HG03558 (cell line): ENCODE measurements around the gene PRELID1.
"Not testable (repeated sequence)": the region's sequence is repeated elsewhere in the genome, so short reads cannot be mapped to it uniquely, and the experiment has no call there.

Experiments
- ATAC-seq: cut with Tn5 transposase; IDR thresholded peaks from one replicate; pipeline ENCODE4 v1.9.1; 2021; ENCODE audit warnings: moderate number of reproducible peaks; ENCODE audit not compliant: unreplicated experiment; ENCODE audit errors: extremely low read depth

Gene PRELID1

DNA sequence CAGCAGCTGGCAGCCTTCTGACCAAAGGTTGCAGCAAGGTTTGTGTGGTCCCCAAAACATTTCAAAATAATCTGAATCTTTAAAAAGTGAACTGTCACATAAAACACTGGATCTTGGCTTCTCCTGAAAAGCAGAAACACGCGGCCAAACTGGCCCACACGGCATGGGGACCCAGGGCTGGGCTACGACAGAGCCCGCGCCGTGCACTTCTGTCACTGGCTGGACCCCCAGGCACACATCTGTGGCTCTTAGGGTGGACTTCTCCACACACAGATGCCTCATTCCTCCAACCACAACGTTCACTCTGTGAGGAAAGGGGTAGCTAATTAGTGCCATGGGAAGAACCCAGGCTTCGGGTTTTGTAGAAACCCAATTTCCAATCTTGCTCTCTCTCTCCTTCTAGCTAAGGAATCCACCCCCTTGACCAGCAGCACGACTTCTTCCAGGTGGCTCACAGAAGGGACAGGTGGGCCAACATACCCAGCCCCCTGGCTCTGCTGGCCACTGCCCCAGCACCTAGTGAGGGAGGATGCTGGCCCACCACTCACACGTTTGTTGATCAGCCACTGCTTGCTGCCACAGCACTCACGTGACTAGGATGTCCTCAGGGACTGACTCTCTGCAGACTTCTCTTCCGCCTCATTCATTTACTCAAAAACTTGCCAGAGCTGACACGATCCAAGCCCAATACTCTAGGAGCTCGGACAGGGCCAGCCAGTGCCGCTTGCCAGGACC lies 30.0 kb downstream of the PRELID1 start:
- no peak for ATAC-seq

DNA sequence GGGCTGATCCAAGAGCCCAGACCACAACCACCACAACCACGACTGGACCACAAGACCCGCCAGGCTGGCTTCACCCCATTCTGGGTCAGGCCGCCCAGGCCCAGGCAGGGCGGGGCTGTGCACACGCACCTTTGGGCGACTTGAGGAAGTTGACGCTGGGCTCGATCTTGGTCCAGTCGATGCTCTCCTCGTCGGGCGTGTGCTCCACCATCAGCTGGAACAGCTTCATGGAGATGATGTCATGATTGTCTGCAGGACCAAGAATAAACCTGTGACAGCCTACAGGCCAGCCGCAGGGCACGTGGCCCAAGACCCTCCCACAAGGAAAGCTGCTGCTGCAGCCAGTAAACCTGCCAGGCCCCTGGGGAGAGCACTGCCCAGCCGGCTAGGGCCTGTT lies 30.6 kb downstream of the PRELID1 start:
- ATAC-seq = no peak

DNA sequence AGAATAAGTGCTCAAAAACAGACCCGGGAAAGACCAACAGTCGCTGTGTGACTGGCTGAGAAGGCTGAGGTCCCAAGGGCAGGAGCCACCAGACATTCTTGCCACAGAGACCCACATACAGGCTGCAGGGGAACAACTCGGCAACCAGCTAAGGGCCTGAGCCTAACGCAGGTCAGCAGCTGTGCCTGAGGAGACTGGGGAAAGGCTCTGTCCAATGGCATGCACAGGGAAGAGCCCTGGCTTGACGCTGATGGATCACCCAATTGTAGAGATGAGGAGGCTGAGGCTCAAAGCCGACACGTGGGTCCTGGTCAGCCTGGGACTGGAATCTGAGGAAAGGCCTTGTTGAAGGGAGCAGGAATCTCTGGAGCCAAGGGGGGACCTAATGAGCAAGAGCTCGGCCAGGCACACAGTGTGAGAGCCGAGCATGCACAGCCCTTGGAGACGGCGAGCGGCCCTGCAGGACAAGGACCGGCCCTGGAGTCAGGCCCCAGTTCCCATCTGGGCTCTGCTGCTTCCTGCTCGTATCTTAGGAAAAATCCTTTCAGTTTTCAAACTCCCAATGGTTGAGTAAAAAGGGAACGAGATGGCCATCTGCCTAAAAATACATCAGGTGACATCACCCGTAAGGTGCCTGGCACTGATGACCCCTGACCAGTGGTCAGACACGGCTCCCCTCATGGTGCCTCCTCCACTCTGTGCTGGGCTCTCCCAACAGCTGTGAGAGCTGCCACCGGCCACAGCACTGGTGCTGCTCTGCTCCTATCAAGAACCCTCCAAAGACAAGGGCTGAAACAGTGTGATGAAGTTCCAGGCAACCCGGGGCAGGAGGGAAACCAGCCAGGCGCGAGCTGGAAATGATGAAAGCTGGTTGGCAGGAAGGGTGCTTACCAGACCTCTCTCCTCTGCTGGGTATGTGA lies 31.4 kb downstream of the PRELID1 start:
- no peak for ATAC-seq

DNA sequence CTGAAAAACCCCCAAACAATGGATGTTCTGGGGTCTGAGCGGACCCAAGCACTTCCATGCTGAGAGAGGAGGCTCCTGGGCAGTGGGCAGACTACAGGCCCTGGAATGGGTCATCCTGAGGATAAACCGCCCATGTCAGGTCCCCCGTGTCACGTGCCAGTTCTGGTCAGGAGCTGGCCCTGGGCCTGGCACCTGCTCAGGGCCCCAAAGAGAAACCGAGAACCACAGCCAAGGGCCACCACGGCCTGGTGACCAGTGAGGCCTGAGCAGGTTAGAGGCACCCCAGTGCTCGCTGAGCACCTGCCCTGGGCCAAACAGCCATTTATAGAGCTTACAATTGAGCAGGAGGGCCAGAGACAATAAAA lies 32.1 kb downstream of the PRELID1 start:
- no peak for ATAC-seq

DNA sequence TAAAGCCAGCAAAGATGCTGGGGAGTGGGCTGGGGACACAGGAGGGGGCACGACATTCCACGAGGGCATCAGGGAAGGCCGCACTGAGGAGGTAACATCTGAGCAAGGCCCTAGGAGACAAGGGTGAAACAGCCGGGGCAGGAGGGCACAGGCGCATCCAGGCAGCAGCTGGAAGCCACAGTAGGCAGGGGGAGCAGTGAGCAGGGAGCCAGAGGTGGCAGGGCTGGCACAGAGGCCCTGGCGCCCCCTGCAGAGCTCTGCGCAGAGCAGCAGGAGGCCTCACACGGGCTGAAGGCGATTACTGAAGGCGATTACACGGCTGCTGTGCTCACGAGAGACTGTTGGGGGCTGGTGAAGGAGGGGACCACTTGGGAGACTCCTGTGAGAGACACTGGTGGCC lies 32.5 kb downstream of the PRELID1 start:
- no peak for ATAC-seq

DNA sequence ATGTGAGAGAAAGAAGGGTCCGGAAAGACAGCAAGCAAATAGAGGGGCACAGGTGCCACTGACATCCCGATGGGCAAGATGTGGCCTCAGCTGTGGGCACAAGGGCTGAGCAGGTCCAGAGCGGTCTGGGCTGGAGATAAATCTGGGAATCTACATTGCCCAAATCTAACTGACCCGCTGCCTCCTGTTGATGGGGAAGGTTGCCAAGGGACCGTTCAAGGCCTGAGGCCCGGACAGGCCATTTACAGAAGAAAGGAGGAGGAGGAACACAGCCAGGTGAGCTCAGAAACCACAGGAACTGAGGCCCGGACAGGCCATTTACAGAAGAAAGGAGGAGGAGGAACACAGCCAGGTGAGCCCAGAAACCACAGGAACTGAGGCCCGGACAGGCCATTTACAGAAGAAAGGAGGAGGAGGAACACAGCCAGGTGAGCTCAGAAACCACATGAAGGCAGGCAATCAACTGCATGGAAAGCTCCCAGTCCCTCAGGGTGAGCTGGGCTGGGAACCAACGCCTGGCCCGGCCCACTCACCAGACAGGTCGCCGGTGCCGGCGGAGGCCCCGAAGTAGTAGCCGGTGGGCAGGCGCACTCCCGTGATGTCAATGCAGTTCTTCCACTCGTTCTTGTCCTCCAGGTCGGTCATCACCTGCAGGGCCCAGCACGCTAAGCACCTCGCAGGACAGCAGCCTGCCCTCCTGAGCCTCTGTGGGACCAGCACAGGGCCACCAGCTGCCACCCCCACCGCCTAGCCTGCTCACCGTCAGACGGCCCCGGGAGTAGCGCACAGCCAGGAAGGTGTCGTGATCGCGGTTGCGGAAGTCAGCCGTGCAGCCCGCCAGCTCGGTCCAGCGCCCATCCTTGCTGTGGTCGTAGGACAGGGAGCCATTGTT lies 33.2 kb downstream of the PRELID1 start:
- ATAC-seq = no peak

DNA sequence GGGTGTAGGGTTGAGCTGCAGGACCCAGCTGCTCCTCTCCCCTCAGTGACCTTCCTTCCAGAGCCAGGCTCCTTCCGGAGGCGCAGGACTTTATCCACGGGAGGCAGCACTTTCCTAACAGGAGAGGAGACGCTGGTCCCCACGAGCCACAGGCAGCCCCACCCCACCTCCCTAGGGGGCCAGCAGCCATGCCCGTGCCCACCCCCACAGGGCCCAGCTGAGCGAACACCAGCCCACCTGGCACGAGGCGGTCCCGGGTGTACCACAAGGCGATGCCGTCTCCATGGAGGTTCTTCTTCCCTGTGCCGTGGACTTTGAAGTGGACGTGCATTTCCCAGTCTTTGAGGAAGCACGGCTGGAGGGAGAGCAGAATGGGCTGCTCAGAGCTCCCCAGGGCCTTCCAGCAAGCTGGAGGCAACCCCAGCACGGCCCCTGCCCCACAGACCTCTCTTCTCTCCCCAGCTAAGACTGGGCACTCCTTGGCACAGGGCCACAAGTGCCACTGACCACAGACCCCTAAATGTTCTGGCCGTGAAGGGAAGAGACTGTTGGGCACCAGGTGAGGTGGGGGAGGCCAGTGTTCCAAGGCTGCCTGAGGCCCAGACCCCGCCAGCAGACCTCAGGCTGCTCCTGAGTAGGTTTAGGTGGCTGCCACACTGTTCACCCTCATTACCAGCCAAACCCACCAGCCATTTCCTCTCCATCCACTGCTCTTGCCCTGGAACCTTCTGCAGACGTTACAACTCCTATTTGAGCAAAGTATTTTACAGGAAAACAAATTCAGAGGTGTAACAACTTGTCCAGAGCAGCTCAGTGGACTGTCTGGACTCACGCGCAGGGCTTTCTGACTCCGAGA lies 34.9 kb downstream of the PRELID1 start:
- ATAC-seq = no peak

DNA sequence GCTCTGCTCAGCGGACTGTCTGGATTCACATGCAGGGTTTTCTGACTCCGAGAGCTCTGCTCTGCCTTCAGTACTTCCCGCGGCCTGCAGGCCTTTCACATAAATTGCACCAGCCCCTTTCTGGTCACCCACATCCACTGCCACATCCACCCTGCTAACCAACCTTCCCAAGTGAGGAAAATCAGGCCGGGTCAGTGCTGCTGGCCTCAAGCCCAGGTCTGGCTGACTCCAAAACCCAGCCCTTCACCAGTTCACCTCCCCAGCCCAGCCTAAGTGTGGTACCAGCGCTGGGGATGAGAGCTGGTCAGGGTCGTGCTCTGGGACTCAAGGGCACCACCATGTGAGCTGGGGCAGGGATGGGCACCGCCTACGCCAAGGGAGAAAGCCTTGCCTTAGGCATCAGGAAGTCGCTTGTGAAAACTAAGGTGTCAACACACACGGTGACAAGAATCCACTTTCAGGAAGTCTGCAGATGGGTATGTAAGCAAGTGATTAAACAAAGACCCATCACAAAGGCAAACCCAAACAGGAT lies 35.6 kb downstream of the PRELID1 start:
- no peak for ATAC-seq

DNA sequence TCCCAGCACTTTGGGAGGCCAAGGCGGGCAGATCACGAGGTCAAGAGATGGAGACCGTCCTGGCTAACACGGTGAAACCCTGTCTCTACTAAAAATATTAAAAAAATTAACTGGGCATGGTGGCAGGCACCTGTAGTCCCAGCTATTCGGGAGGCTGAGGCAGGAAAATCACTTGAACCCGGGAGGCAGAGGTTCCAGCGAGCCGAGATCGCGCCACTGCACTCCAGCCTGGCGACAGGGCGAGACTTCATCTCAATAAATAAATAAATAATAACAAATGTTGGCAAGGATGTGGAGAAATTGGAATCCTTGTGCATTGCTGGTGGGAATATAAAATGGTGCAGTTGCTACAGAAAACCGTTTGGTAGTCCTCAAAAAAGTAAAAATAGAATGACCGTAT lies 39.4 kb downstream of the PRELID1 start:
- ATAC-seq = not testable (repeated sequence)

DNA sequence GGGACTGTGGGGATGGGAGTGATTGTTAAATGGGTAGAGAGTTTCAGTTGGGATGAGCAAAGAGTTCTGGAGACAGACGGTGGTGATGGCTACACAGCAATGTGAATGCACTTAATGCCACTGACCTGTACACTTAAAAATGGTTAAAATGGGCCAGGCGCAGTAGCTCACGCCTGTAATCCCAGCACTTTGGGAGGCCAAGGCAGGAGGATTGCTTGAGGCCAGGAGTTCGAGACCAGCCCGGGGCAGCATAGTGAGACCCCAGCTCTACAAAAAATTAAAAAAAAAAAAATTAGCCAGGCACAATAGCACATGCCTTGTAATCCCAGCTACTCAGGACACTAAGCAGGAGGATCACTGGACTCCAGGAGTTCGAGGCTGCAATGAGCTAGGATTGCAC lies 40.2 kb downstream of the PRELID1 start:
- ATAC-seq = no peak

DNA sequence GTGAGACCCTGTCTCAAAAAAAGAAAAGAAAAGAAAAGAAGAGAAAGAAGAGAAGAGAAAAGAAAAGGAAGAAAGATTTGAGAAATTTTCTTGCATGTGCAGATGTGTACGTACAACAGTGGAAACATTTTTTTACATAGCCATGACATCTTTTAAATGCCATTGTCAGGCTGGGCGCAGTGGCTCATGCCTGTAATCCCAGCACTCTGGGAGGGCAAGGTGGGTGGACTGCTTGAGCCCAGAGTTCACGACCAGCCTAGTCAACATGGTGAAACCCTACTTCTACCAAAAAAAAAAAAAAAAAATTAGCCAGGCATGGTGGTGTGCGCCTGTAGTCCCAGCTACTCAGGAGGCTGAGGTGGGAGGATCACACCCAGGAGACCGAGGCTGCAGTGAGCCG lies 41.3 kb downstream of the PRELID1 start:
- no peak for ATAC-seq

DNA sequence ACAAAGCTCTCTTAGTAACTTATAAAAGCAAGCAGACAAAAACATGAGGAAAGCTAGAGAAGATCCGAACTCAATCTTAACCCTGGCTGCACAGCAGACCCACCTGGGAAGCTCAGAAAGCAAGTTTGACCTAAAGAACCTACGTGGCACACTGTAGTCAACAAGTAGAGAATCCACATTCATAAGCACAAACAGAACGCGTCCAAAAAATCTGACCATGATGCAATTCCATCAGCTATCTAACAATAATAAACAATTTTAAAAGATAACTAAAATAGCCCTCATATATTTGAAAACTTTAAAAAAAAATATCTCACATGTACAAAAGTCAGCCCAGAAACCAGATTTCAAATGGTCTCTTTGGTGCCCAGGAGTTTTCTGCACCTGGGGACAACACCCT lies 43.2 kb downstream of the PRELID1 start:
- ATAC-seq = no peak

DNA sequence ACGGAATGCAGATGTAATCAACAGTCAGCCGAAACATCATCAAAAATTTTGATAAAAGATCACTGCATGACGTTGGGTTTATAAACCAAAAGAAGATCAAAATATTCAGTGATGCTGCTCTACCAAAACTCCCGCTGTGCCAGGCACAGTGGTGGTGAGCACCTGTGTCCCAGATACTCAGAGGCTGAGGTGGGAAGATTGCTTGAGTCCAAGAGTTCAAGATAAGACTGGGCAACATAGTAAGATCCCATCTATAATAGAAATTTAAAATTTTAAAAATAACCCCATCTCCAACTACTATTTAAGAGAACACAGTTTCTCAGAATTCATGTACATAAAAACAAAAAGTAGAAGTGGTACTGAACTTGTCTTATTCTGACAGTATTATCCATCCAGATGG lies 44.1 kb downstream of the PRELID1 start:
- ATAC-seq = no peak

DNA sequence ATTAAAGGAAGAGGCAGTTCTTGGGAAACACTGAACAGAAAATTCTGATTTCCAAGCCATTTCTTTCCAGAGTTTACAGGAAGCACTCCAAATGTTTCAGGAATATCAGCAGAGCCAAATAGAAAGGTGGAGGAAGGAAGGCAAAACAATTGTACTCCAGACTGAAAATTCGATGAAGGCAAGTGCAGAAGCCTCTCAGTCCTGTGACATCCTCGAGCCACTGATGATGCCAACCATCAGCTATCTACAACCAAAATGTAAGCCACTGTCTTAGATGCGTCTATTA lies 45.7 kb downstream of the PRELID1 start:
- ATAC-seq = no peak

DNA sequence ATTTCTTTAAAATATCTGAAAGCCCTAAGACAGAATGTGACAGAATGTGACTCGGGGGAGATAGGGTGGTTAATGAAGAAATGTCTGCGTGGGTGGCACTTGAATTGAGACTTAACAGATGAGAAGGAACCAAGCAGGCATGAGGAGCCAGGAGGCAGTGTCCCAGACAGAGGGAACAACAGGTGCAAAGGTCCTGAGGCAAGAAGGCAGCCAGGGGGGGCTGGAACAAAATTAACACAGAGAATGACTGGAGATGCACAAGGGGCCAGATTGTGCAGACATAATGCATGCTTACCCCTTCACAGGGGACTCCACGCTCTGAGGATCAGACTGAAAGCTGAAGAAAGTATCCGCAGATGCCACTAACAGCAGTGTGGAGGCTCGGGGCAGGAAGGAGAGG lies 46.2 kb downstream of the PRELID1 start:
- no peak for ATAC-seq

DNA sequence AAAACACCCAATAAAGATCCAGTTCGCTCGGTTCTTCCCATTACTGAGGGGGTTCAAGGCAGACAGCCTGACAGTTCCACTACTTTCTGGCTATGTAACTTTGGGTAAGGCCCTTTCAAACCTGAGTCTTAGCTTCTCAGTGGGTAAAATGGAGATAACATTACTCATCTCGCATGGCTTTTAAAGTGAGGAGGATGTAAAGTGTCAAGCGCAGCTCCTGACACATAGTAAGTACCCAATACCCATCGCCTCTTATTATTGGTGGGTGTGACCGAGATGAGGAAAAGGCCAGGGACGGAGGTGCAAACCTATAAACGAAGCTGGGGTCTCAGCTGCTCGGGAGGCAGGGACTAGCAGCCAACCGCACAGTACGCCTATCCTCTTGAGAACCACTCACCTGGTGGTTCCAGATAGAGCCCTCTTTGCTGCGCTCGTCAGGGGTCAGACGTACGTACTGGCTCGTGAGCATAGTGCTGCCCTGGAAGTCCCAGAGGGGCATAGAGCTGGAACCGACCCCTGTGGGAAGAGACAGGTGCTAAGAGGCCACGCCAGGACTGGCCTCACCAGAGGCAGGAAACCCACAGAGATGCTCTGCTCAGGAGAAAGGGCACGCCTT lies 47.3 kb downstream of the PRELID1 start:
- no peak for ATAC-seq

DNA sequence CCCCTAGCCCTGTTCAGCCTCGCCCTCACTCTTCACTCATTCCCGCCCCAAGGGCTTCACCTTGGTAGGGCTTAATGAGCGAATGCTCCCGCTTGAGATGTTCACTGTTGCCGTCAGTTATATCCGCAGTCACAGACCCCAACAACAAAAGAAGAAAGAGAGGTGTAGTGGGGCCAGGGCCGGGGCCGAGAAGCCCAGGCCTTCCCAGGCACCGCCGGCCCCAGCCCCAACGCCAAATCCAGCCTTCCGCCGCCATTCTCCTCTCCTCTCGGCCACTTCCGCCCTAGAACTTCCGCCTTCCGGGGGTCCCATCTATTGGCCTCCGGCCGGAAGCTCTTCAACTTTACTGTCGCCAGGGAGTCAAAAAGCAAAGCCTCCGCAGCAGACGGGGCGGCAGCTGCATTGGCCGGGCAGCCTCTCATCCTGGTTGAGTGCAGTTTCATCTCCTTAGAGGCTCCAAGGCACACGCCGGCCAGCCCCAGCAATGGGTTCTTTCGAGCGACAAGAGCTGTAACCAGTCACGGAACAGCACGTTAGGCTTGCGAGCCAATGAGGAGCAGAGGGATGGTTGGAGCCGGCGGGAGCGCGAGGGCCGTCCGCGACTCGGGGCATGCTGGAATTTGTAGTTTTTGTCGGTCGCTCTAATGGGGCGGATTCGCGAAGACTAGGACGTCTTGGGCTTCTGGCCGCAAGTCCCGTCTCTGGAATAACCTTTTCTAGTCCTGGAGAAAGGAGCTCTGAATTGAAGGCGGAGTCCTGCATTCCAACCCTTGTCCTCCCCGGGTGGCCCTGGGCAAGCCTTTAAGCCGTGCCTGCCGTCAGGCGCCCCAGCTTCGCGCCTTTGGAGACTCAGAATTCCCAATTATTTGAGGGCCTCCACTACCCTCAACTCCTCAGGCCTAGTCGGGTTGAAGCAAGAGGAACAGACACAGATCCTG lies 48.1 kb downstream of the PRELID1 start, which contains the start of gene LMAN2:
Gene LMAN2, minus strand, starts transcription at position 277 of the 938 bp plus-strand sequence. Its CDS starts 21 bp downstream, at position 256.
- ATAC-seq = peak; percentile 74

DNA sequence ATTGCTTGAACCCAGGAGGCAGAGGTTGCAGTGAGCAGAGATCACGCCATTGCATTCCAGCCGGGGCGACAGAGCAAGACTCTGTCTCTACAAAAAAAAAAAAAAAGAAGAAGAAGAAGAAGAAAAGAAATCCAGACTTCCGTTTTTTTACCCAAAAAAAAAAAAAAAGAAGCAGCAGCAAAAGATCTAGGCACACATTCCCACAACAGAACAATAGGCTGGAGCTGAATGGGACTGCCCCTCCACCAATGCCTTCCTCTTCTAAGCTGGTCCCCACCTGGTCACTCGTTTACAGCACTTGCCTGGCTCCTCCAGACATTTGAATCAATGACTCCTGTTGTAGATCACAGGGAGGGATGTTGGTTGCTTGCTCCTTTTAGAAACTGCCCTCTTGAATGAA lies 49.5 kb downstream of the PRELID1 start:
- no peak for ATAC-seq
